ENCODE data around the gene RNF223. TPM values are rescaled to one million over a fixed set of nuclear protein-coding genes. Genes with fewer than 3 reads are reported as not detected.

RNF223 gene
- total and polyA plus RNA-seq, 3 experiments from 2014 or later: not detected

DNA sequence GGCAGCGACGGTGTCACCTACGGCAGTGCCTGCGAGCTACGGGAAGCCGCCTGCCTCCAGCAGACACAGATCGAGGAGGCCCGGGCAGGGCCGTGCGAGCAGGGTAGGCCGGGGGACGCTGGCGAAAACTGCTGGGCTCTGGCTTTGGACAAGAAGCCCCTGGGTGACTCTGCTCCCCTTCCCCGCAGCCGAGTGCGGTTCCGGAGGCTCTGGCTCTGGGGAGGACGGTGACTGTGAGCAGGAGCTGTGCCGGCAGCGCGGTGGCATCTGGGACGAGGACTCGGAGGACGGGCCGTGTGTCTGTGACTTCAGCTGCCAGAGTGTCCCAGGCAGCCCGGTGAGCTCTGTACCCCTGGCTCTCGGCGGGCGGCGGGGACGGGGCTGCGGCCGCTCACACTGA is 30.2 kb downstream of the RNF223 start:
- H3K4me1 Mint-ChIP-seq: peaks cover 6 to 13% (median 6%) of the 10 kb centered on the region in 3 donors
- Histone ChIP-seq H3K9me3 (ENCODE audit: low read length) (no peaks in the 10 kb centered on the region), H3K27ac (ENCODE audit: low read depth, low read length) (no peak overlapping the region), H3K4me3 (ENCODE audit: low read length) (no peak overlapping the region), H3K27me3 (ENCODE audit: insufficient read depth, low read length, poor library complexity, severe bottlenecking) (peaks cover under 1% of the 10 kb centered on the region), H3K36me3 (ENCODE audit: insufficient read depth, low read length) (no peaks in the 10 kb centered on the region), H3K4me1 (ENCODE audit: insufficient read depth, low read length) (peaks cover 16% of the 10 kb centered on the region)
- H3K36me3 Mint-ChIP-seq: no peaks in the 10 kb centered on the region
- no peaks in the 10 kb centered on the region for H3K9me3 Mint-ChIP-seq
- DNase-seq: no peak
- H3K4me3 Mint-ChIP-seq: no peak overlapping the region
- no peak overlapping the region for H3K27ac Mint-ChIP-seq
- peaks cover 0 to 8% of the 10 kb centered on the region in 2 donors for H3K27me3 Mint-ChIP-seq
- ChIA-PET POLR2A (no interaction called here), CTCF (interaction anchor here (1.1 kb wide), 2 partner anchors 20 to 42 kb away, joined by 4 read pairs; no protein-coding TSS in a partner anchor)

DNA sequence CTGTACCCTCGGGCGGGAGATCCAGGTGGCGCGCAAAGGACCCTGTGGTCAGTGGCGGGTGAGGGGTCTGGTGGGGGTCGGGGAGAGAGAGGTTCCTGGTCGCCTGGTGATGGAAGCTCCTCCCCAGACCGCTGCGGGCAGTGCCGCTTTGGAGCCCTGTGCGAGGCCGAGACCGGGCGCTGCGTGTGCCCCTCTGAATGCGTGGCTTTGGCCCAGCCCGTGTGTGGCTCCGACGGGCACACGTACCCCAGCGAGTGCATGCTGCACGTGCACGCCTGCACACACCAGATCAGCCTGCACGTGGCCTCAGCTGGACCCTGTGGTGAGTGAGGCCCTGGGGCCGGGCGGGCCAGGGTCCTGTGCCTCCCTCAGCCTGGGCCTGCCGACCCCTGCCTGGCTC is 30.7 kb downstream of the RNF223 start:
- Histone ChIP-seq H3K27ac (ENCODE audit: low read depth, low read length) (no peak overlapping the region), H3K9me3 (ENCODE audit: low read length) (no peaks in the 10 kb centered on the region), H3K27me3 (ENCODE audit: insufficient read depth, low read length, poor library complexity, severe bottlenecking) (peaks cover 3% of the 10 kb centered on the region), H3K4me3 (ENCODE audit: low read length) (no peak overlapping the region), H3K36me3 (ENCODE audit: insufficient read depth, low read length) (no peaks in the 10 kb centered on the region), H3K4me1 (ENCODE audit: insufficient read depth, low read length) (peaks cover 17% of the 10 kb centered on the region)
- CTCF ChIA-PET: no interaction called here
- Mint-ChIP-seq H3K27ac (no peak overlapping the region), H3K27me3 (peaks cover 2 to 13% of the 10 kb centered on the region in 2 donors), H3K4me3 (peak overlapping the region in 1 of 7 donors; percentile 36), H3K36me3 (no peaks in the 10 kb centered on the region), H3K9me3 (no peaks in the 10 kb centered on the region), H3K4me1 (peaks cover 6 to 18% (median 10%) of the 10 kb centered on the region in 3 donors)
- DNase-seq: no peak
- POLR2A ChIA-PET: no interaction called here

DNA sequence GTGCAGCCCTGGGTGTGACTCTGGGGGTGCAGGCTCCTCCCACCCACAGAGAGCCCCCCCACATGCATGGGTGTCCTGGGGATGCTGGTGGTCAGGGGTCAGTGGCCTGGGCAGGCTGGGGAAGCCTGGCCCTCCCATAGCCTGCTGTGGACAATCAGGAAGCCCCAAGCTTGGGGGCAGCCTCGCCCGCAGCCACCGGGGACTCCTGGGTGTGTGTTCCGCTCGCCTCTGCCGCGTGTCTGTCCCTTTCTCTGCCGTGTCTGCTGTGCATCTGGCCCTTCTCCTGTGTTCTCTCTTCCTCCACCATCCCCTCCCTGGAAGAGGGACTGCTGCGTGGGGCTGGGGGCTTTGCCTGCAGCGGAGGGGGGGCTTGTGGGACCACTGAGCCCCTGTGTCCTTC is 31.3 kb downstream of the RNF223 start:
- no peaks in the 10 kb centered on the region for H3K9me3 Mint-ChIP-seq
- Histone ChIP-seq H3K36me3 (ENCODE audit: insufficient read depth, low read length) (no peaks in the 10 kb centered on the region), H3K4me3 (ENCODE audit: low read length) (no peak overlapping the region), H3K9me3 (ENCODE audit: low read length) (no peaks in the 10 kb centered on the region), H3K27me3 (ENCODE audit: insufficient read depth, low read length, poor library complexity, severe bottlenecking) (peaks cover 3% of the 10 kb centered on the region), H3K4me1 (ENCODE audit: insufficient read depth, low read length) (peaks cover 17% of the 10 kb centered on the region), H3K27ac (ENCODE audit: low read depth, low read length) (no peak overlapping the region)
- no peak for DNase-seq
- peaks cover 2 to 16% of the 10 kb centered on the region in 2 donors for H3K27me3 Mint-ChIP-seq
- peaks cover 6 to 20% (median 10%) of the 10 kb centered on the region in 3 donors for H3K4me1 Mint-ChIP-seq
- no peak overlapping the region for H3K4me3 Mint-ChIP-seq
- ChIA-PET POLR2A (no interaction called here), CTCF (no interaction called here)
- no peak overlapping the region for H3K27ac Mint-ChIP-seq
- no peaks in the 10 kb centered on the region for H3K36me3 Mint-ChIP-seq

DNA sequence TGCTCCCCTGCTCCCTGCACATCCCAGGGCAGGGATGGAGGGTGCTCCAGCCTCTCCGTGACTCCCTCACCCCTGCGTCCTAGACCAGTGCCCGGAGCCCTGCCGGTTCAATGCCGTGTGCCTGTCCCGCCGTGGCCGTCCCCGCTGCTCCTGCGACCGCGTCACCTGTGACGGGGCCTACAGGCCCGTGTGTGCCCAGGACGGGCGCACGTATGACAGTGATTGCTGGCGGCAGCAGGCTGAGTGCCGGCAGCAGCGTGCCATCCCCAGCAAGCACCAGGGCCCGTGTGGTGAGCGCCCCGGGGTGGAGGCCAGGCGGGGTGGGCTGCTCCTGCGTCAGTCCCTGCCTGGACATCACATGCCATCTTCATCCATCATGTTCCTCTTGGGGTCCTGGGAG is 32.2 kb downstream of the RNF223 start:
- ChIA-PET CTCF (no interaction called here), POLR2A (no interaction called here)
- Mint-ChIP-seq H3K9me3 (no peaks in the 10 kb centered on the region), H3K4me1 (peaks cover 6 to 20% (median 10%) of the 10 kb centered on the region in 3 donors), H3K36me3 (no peaks in the 10 kb centered on the region), H3K27ac (no peak overlapping the region), H3K4me3 (no peak overlapping the region), H3K27me3 (peaks cover 2 to 23% of the 10 kb centered on the region in 2 donors)
- H3K4me1 ChIP-seq (ENCODE audit: insufficient read depth, low read length): peaks cover 17% of the 10 kb centered on the region
- H3K4me3 ChIP-seq (ENCODE audit: low read length): no peak overlapping the region
- peaks cover 3% of the 10 kb centered on the region for H3K27me3 ChIP-seq (ENCODE audit: insufficient read depth, low read length, poor library complexity, severe bottlenecking)
- DNase-seq: no peak
- H3K9me3 ChIP-seq (ENCODE audit: low read length): no peaks in the 10 kb centered on the region
- no peaks in the 10 kb centered on the region for H3K36me3 ChIP-seq (ENCODE audit: insufficient read depth, low read length)
- no peak overlapping the region for H3K27ac ChIP-seq (ENCODE audit: low read depth, low read length)

DNA sequence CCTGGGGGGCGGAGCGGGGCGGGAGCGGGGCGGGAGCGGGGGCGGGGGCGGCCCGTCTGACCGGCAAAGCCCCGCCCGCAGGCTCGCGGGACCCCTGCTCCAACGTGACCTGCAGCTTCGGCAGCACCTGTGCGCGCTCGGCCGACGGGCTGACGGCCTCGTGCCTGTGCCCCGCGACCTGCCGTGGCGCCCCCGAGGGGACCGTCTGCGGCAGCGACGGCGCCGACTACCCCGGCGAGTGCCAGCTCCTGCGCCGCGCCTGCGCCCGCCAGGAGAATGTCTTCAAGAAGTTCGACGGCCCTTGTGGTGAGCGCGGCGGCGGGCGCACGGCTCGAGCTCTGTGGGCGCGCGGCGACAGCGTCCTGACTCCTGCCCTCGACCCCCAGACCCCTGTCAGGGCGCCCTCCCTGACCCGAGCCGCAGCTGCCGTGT is 33.0 kb downstream of the RNF223 start:
- ChIA-PET CTCF (interaction anchor here (1.1 to 2.1 kb wide), 2 partner anchors 27 to 40 kb away, joined by 3 to 7 read pairs; partner anchors contain the start of gene ISG15), POLR2A (no interaction called here)
- Histone ChIP-seq H3K27ac (ENCODE audit: low read depth, low read length) (no peak overlapping the region), H3K27me3 (ENCODE audit: insufficient read depth, low read length, poor library complexity, severe bottlenecking) (peaks cover 6% of the 10 kb centered on the region), H3K9me3 (ENCODE audit: low read length) (no peaks in the 10 kb centered on the region), H3K4me1 (ENCODE audit: insufficient read depth, low read length) (peaks cover 17% of the 10 kb centered on the region), H3K36me3 (ENCODE audit: insufficient read depth, low read length) (no peaks in the 10 kb centered on the region), H3K4me3 (ENCODE audit: low read length) (no peak overlapping the region)
- Mint-ChIP-seq H3K36me3 (no peaks in the 10 kb centered on the region), H3K4me3 (no peak overlapping the region), H3K9me3 (no peaks in the 10 kb centered on the region), H3K27ac (no peak overlapping the region), H3K27me3 (peaks cover 5 to 24% of the 10 kb centered on the region in 2 donors), H3K4me1 (peaks cover 6 to 20% (median 10%) of the 10 kb centered on the region in 3 donors)
- peak in 1 of 5 donors; percentile 34 for DNase-seq

DNA sequence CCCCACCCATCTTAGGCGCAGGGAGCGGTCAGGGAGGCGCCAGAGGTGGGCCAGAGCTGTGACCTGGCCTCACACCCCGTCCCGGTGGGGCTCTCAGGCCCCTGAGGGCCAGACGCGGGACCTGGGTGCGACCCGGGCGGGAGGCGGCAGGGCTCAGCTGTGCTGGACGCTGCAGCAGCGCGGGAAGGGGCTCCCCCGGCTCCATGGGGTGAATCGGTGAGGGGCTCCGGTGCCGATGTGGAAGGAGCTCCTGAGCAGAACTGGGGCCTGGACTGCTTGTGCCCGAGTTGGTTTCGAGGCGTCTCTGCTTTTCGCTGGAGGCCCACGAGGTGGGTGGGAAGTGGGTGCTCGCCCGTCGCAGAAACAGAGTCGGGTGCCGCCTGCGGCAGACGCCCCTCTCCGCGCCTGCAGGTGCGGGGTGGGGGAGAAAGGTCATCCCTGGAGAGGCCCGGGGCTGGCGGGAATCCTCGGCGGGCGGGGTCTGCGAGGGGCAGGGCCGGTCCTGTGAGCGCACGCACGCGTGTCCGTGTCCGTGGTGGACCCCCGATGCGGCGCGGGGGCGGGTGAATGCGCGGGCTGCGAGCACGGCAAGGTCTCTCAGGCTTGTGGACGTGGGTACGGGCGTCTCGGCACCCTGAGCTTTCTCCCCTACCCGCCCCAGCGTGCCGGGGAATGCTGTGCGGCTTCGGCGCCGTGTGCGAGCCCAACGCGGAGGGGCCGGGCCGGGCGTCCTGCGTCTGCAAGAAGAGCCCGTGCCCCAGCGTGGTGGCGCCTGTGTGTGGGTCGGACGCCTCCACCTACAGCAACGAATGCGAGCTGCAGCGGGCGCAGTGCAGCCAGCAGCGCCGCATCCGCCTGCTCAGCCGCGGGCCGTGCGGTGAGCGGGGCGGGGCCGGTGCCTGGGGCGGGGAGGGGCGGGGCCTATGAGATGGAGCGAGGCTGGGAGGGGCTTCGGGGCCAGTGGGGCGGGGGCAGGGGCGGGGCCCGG is 33.8 kb downstream of the RNF223 start:
- no peaks in the 10 kb centered on the region for H3K9me3 ChIP-seq (ENCODE audit: low read length)
- DNase-seq: peak; percentile 71 to 83 (median 79)
- peaks cover 17% of the 10 kb centered on the region for H3K4me1 ChIP-seq (ENCODE audit: insufficient read depth, low read length)
- H3K4me3 ChIP-seq (ENCODE audit: low read length): peak overlapping the region; percentile 50
- H3K4me1 Mint-ChIP-seq: peaks cover 6 to 20% (median 10%) of the 10 kb centered on the region in 3 donors
- H3K36me3 Mint-ChIP-seq: no peaks in the 10 kb centered on the region
- H3K27ac Mint-ChIP-seq: peak overlapping the region in 1 of 8 donors; percentile 19
- H3K27ac ChIP-seq (ENCODE audit: low read depth, low read length): no peak overlapping the region
- CTCF ChIA-PET: interaction anchor here (1.1 to 2.1 kb wide), 3 partner anchors 27 to 252 kb away, joined by 3 to 7 read pairs (median 4); partner anchors contain the start of gene ISG15
- H3K27me3 ChIP-seq (ENCODE audit: insufficient read depth, low read length, poor library complexity, severe bottlenecking): peaks cover 8% of the 10 kb centered on the region
- no peaks in the 10 kb centered on the region for H3K9me3 Mint-ChIP-seq
- H3K27me3 Mint-ChIP-seq: peaks cover 10 to 31% of the 10 kb centered on the region in 2 donors
- peak overlapping the region; percentile 60 to 90 (median 74) for H3K4me3 Mint-ChIP-seq
- H3K36me3 ChIP-seq (ENCODE audit: insufficient read depth, low read length): no peaks in the 10 kb centered on the region
- POLR2A ChIA-PET: interaction anchor here (0.7 kb wide), 1 partner anchor 26 kb away, joined by 4 read pairs; no protein-coding TSS in a partner anchor

DNA sequence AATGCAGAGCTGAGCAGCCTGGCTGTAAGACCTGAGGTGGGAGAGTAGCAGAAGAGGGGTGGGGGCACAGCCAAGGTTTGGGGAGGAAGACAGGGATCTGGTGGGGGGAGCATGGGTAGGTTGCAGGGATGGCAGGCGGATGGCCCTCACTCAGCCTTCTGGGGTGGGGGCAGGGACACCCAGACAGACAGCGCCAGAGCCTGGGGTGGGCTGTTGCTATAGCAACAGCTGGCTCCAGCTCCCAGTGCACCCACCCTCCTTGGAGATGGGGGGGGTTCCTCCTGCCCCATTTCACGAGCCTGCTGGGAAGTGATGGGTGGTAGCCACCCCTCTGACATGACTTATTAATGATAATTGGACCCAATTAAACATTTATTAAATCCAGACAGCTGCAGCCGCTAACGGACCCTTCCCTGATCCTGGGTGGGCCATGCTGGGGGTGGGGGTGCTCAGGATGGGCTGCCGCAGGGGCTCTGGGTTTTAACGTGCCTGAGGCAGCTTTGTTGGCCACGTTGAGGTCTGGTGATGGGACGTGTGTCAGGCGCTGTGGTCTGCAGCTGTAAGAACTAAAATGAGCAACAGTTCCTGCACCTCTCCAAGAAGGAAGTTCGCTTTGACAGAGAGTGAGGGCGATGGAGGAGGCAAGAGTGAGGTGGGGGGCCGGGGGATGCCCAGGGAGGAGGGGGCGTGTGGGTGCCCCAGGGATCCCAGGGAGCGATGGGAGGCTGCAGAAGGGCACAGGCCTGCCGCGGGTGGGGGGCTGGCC is 34.8 kb downstream of the RNF223 start:
- Histone ChIP-seq H3K9me3 (ENCODE audit: low read length) (no peaks in the 10 kb centered on the region), H3K27ac (ENCODE audit: low read depth, low read length) (no peak overlapping the region), H3K4me3 (ENCODE audit: low read length) (no peak overlapping the region), H3K27me3 (ENCODE audit: insufficient read depth, low read length, poor library complexity, severe bottlenecking) (peaks cover 12% of the 10 kb centered on the region), H3K36me3 (ENCODE audit: insufficient read depth, low read length) (no peaks in the 10 kb centered on the region), H3K4me1 (ENCODE audit: insufficient read depth, low read length) (peaks cover 17% of the 10 kb centered on the region)
- Mint-ChIP-seq H3K27ac (peak overlapping the region in 1 of 8 donors; percentile 22), H3K36me3 (no peaks in the 10 kb centered on the region), H3K27me3 (peaks cover 11 to 33% of the 10 kb centered on the region in 2 donors), H3K4me1 (peaks cover 6 to 20% (median 10%) of the 10 kb centered on the region in 3 donors), H3K9me3 (peaks cover 0 to 2% (median 0%) of the 10 kb centered on the region in 5 donors), H3K4me3 (peak overlapping the region; percentile 60 to 90 (median 74))
- ChIA-PET CTCF (interaction anchor here (1.1 to 2.1 kb wide), 3 partner anchors 24 to 252 kb away, joined by 4 to 7 read pairs (median 5); partner anchors contain the start of gene ISG15), POLR2A (interaction anchor here (0.6 to 0.7 kb wide), 2 partner anchors 25 to 96 kb away, joined by 4 to 7 read pairs; no protein-coding TSS in a partner anchor)
- no peak for DNase-seq

Measured in CD8-positive, alpha-beta memory T cell (primary cell).